Umbilical cord (tissue), 2 donors: ENCODE measurements around the gene ZNF552. TPM values are rescaled to one million over a fixed set of nuclear protein-coding genes. Genes with fewer than 3 reads are reported as not detected.
"Not testable (repeated sequence)": the region's sequence is repeated elsewhere in the genome, so short reads cannot be mapped to it uniquely, and the experiment has no call there.

Source experiments
- DNase-seq: peaks from one replicate; pipeline ENCODE4 v3.0.0-alpha.2; 2015; ENCODE audit warnings: low spot score
- total RNA-seq: library from RNA; depleted of rRNA; stranded (reverse); fragments of >200 nt; gene quantifications from one replicate; pipeline ENCODE4 v1.2.3, GENCODE V29; 2014; ENCODE audit warnings: low replicate concordance; ENCODE audit not compliant: insufficient read depth

The ZNF552 gene
- total RNA-seq, 1 donor from 2014 or later, result 3.1 TPM

- peak; percentile 97 for DNase-seq
Observed at GRCh38 chr19:57819475-57820148, 4.9 kb upstream of the ZNF552 start.

DNA sequence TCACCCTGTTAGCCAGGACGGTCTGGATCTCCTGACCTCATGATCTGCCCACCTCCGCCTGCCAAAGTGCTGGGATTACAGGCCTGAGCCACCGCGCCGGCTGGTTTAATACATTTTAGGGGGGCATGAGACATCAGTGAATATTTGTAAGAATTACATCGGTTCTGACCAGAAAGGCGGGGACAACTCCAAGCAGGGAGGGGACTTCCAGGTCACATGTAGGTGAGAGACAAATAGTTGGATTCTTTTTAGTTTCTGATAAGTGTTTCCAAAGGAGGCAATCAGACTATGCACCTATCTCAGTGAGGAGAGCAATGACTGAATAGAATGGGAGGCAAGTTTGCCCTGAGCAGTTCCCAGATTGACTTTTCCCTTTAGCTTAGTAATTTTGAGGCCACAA lies 3.7 kb upstream of the ZNF552 start:
- DNase-seq, result no peak

DNA sequence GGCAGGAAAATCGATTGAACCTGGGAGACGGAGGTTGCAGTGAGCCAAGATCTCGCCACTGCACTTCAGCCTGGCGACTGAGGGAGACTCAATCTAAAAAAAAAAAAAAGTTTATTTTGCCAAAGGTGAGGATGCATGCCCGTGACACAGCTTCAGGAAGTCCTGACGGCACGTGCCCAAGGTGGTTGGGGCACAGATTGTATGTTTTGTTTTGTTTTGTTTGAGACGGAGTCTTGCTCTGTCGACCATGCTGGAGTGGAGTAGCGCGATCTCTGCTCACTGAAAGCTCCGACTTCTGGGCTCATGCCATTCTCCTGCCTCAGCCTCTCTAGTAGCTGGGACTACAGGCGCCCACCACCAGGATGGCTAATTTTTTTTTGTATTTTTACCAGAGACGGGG lies 3.3 kb upstream of the ZNF552 start:
- no peak for DNase-seq

DNA sequence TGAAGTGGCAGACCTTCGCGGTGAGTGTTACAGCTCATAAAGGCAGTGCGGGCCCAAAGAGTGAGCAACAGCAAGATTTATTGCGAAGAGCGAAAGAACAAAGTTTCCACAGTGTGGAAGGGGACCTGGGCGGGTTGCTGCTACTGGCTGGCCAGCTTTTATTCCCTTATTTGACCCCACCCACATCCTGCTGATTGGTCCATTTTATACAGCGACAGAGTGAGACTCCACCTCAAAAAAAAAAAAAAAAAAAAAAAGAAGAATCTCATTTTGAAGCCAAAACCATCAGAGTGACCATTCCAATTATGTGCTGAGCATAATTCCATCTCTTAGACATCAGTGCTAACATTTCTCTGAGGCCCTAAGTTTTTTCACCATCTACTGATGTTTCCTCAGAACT lies 1.9 kb upstream of the ZNF552 start:
- DNase-seq, result no peak

DNA sequence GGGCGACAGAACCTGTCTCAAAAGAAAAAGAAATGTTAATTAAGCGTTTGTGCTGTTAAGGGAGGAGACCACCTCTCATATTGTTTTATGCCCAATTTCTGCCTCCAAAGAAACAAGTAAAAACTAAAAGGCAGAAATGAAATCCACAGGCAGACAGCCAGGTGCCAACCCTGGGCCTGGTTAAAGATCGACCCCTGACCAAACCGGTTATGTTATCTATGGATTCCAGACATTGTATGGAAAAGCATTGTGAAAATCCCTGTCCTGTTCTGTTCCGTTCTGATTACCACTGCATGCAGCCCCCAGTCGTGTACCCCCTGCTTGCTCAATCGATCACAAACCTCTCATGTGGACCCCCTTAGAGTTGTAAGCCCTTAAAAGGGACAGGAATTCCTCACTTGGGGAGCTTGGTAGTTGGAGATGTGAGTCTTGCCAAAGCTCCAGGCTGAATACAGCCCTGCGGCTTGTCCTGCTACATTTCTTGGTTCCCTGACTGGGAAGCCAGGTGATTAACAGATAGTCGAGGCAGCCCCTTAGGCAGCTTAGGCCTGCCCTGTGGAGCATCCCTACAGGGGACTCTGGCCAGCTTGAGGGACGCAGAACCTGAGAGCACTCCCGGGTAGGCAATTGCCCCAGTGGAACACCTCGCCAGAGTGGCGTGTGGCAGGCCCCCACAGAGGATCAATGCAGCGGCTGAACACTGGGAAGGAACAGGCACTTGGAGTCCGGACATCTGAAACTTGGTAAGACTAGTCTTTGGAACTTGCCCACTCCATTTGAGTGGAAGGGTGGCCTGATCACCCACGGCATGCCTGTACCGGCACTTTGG lies 748 bp upstream of the ZNF552 start:
- no peak for DNase-seq

DNA sequence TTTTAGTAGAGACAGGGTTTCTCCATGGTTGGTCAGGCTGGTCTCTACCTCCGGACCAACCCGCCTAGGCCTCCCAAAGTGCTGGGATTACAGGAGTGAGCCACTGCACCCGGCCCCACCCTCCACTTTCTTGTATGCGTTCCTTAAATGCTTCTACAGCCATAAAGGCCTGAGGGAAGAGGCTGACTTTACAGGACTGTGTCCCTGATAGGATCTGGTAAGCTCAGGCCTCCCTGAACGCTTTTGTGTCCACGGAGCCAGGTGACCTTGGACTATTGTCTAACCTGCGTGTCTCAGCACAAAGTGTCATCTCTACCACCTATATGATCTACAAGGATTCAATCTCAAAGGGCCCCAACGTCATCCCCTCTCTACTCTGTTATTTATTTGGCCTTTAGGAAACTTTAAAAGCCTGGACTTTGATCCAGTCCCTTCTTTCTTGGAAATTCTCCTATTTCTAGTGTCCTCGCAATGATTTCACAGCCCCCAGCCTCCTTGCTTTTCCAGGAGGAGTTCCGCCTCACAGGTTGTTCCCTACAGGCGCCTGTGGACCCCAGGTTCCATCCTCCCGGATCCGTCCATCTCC lies 701 bp downstream of the ZNF552 start:
- no peak for DNase-seq

- DNase-seq, result not testable (repeated sequence)
Observed at GRCh38 chr19:57812975-57813820, 1.5 kb downstream of the ZNF552 start.

DNA sequence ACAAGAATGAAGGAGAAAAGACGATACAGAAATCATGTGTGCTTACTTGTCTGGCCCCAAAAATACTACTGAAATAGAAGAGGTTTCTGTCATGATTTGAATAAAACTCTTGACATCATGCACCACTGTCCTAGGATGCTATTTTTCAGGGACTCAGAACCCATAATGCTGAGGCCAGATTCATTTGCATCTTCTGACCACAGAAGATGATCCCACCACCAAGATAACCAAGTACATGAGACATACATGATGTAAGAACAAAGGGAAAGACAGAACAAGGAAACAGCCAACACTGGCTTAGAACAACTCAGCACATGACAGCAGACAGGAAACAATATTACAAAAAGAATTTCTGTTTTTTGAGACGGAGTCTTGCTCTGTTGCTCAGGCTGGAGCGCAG lies 2.5 kb downstream of the ZNF552 start:
- no peak for DNase-seq

DNA sequence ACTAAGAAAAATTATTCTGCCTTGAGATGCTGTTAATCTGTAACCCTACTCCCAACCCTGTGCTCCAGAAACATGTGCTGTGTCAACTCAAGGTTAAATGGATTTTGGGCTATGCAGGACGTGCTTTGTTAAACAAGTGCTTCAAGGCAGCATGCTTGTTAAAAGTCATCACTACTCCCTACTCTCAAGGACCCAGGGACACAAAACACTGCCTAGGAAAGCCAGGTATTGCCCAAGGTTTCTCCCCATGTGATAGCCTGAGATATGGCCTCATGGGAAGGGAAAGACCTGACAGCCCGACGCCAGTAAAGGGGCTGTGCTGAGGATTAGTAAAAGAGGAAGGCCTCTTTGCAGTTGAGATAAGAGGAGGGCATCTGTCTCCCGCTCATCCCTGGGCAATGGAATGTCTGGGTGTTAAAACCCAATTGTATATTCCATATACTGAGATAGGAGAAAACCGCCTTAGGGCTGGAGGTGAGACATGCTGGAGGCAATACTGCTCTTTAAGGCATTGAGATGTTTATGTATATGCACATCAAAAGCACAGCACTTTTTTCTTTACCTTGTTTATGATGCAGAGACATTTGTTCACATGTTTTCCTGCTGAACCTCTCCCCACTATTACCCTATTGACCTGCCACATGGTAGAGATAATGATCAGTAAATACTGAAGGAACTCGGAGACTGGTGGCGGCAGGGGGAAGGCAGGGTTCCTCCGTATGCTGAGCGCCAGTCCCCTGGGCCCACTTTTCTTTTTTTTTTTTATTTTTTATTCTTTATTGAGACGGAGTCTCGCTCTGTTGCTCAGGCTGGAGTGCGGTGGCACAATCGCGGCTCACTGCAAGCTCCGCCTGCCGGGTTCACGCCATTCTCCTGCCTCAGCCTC lies 4.1 kb downstream of the ZNF552 start:
- DNase-seq, result not testable (repeated sequence)

GRCh38 chr19:57807541-57807940 lies 7.2 kb downstream of the ZNF552 start:
- DNase-seq, result no peak

GRCh38 chr19:57803594-57804325 lies 11.0 kb downstream of the ZNF552 start:
- peak; percentile 57 for DNase-seq

DNA sequence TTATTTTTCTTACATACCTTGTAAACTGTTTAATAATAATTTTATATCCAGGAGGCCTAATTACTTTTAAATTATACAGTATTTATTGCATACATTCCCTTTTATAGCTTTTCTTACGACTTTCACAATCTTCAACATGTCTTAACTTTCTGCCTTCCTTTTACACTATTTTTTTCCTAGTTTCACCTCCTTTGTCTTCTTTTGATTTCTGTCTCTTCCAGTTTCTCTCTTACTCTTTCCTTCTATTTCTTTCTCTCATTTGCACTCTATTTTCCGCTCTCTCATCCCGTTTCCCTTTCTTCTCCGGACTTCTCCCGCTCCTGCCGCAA lies 11.5 kb downstream of the ZNF552 start:
- peak; percentile 41 for DNase-seq

GRCh38 chr19:57802269-57802668 lies 12.4 kb downstream of the ZNF552 start:
- DNase-seq, result no peak

DNA sequence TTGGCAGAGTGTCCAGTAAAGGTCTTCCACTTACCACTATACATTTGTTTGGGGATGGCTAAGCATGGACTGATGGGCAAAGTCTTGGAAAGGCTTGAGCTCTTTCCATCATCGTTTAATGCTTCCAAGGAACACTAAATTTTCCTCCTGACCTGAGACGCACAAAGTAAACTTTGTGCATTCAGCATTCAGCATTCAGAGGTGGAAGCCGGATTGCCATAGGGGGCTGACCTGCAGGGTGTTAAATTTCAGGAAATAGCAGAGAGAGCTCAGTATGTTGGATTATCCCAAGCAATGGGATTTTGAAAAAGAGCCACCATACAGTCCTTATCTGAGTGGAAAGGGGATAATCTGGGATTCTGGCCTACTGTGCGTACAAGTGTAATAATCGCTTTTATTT lies 14.0 kb downstream of the ZNF552 start:
- no peak for DNase-seq

- DNase-seq, result not testable (repeated sequence)
Observed at GRCh38 chr19:57796580-57796979, 18.1 kb downstream of the ZNF552 start.

DNA sequence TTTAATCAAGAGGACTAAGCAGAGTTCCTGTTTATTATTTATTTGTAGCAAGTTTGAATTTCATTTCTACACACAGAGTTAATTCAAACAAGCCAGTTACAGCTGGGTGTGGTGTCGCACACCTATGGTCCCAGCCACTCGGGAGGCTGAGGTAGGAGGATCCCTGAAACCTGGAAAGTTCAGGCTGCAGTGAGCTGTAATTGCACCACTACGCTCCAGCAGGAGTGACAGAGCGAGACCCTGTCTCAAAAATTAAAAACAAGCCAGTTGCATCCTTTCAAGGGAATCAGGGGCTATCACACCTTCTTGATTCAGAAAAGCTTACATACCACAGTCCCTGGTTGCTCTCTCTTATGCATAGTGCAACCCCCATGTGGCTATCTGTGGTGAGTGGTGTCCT lies 25.4 kb downstream of the ZNF552 start:
- no peak for DNase-seq

GRCh38 chr19:57788114-57788692 lies 26.5 kb downstream of the ZNF552 start:
- no peak for DNase-seq

DNA sequence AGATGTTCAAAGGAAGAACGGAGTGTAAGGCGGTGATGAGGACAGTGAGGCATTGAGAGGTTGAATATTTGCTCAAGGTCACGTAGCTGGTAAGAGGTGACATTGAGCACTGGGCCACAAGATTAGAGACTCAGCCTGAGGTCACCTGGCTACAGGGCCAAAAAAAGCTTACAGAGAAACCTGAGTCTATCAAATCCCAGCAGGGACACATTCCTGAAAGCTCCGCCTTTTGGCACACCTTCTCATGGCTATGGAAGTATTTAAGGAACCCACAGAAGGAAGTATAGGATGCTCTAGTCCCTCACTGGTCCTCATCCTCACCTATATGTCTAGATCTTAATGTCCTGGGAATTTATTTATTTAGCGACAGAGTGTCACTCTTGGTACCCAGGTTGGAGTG lies 27.8 kb downstream of the ZNF552 start:
- DNase-seq, result no peak

- no peak for DNase-seq
Observed at GRCh38 chr19:57786286-57786685, 28.4 kb downstream of the ZNF552 start.
